Measurements from ENCODE around the gene CTXN1.

DNA sequence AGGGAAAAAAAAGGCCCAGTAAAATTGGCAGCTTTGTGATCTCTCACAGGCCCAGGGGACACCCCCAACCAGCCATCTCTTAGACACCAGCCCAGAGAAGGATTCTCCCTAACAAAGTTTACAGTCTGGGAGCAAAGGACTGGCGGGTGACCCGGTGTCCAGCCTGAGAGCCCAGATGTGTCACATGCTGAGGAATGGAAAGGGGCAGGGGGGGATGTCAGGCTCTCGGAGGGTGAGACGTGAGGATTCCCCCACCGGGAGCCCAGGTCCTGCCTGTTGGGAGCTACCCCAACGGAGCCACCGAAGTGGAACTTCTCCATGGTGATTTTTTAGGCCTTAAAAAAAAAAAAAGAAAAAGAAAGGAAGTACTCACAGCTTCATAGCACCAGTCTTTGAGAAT, 4.8 kb upstream of the CTXN1 start:
- TF ChIP-seq, protein P1, sequence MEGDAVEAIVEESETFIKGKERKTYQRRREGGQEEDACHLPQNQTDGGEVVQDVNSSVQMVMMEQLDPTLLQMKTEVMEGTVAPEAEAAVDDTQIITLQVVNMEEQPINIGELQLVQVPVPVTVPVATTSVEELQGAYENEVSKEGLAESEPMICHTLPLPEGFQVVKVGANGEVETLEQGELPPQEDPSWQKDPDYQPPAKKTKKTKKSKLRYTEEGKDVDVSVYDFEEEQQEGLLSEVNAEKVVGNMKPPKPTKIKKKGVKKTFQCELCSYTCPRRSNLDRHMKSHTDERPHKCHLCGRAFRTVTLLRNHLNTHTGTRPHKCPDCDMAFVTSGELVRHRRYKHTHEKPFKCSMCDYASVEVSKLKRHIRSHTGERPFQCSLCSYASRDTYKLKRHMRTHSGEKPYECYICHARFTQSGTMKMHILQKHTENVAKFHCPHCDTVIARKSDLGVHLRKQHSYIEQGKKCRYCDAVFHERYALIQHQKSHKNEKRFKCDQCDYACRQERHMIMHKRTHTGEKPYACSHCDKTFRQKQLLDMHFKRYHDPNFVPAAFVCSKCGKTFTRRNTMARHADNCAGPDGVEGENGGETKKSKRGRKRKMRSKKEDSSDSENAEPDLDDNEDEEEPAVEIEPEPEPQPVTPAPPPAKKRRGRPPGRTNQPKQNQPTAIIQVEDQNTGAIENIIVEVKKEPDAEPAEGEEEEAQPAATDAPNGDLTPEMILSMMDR (IDR thresholded peaks at IDR 0.05): no peak
- TF ChIP-seq POLR2A (IDR thresholded peaks at IDR 0.05): no peak

Data from testis (tissue), 2 donors.